HL-60/S4 (cell line): Measurements from ENCODE around the gene TVP23B.
"Not testable (repeated sequence)": the region's sequence is repeated elsewhere in the genome, so short reads cannot be mapped to it uniquely, and the experiment has no call there.

Experiments
- in situ Hi-C: fragments of 300-500 bp; cut with MboI; formaldehyde crosslinking; loops from 2 replicates; pipeline ENCODE4 v1.14.3; 2022; ENCODE audit warnings: low sequenced_read_pairs

The TVP23B gene

DNA sequence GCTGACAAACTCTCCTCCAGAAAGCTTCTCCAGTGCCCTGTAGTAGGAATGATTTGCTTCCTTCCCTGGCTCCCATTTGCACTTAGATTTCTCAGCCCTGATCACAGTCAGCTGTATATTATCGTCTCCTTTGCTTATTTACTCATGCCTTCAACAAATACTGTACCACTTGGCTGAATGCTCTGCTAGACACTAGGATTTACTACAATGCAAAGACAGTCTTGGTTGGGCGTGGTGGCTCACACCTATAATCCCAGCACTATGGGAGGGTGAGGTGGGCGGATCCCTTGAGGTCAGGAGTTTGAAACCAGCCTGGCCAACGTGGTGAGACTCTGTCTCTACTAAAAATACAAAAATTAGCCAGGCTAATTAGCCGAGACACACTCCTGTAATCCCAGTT lies 5.9 kb downstream of the TVP23B start:
- in situ Hi-C loops = not testable (repeated sequence)

DNA sequence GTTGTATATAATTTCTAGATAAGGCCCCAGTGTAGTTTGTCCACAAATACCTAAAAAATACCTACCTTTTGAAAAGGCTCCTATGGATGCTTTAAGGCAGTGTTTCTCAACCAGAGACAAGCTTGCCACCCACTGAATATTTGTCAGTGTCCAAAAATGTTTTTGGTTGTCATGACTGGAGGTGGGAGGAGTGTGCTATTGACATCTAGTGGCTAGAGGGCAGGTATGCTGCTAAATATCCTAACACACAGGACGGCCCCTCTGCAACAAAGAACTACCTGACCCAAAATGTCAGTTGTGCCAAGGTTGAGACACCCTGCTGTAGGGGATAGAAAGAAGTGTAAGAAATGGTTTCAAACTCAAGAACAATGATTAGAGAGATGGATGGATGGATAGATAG lies 10.4 kb downstream of the TVP23B start:
- in situ Hi-C loops = not testable (repeated sequence)

DNA sequence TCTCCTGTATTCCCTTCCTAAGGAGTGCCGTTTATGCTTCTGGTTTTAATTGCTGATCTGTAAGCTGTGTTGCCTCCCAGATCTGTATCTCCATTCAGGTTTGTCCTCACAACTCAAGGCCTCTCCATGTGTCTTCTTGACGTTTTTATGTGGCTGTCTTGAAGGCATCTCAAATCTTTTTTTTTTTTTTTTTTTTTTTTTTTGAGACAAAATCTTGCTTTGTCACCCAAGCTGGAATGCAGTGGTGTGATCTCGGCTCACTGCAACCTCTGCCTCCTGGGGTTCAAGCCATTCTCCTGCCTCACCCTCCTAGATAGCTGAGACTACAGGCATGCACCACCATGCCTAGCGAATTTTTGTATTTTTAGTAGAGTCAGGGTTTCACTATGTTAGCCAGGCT lies 13.9 kb downstream of the TVP23B start:
- in situ Hi-C loops = not testable (repeated sequence)

- in situ Hi-C loops = not testable (repeated sequence)
Observed at GRCh38 chr17:18796887-18797286, 15.9 kb downstream of the TVP23B start.

- in situ Hi-C loops = not testable (repeated sequence)
Observed at GRCh38 chr17:18803458-18804245, 22.7 kb downstream of the TVP23B start.

DNA sequence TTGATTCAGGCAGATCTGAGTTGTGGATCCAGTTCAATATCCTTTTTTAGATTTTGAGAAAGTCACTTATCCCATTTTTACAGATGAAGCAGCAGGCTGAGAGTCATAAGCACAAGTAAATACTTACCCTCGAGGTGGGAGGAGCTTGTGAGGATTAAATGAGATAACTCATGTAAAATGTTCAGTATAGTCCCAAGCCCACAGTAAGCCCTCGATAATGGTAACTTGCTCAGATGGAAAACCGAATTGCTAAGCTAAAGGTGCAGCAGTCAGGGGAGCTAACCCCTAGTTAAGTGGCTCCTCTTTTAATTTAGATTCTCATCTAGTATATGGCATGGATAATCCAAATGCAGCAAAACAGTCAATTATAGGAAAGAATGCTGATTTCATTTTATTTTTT lies 34.9 kb downstream of the TVP23B start:
- in situ Hi-C loops = not testable (repeated sequence)

- in situ Hi-C loops = not testable (repeated sequence)
Observed at GRCh38 chr17:18816489-18817371, 35.7 kb downstream of the TVP23B start.

DNA sequence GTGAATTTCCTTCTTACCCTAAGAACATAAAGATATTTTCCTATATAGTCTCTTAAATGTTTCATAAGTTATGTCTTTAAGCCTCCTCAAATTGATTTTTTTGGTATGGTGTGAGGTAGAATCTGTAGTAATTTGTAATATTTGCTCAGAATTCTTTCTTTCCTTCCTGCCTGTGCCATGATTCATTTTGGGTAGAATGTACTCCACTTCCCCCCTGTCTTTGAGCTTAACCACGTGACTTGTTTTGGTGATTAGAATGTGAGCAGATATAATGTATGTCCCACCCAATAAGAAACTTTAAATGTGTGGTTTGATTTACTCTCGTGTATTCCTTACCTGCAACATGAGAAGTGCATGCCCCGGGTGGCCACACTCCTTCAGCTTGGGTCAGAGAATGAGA lies 40.4 kb downstream of the TVP23B start:
- in situ Hi-C loops = not testable (repeated sequence)

DNA sequence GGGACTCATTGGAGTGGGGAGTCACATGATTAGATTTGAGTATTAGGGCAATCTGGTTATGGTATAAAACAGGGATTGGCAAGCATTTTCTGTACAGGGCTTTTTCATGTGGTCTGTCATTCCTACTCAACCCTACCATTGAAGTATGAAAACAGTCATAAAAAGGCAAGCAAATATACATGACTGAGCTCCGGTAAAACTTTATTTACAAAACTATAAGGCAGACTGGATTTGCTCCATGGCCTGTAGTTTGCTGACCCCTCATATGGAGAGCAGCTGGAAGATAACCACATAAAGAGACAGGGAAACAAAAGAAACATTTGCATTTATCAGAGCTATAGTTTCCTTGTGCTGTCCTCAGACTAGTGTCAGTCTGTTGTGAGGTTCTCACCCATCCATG lies 46.6 kb downstream of the TVP23B start:
- in situ Hi-C loops = not testable (repeated sequence)

GRCh38 chr17:18848501-18848900 lies 67.5 kb downstream of the TVP23B start:
- in situ Hi-C loops = no loop called here

GRCh38 chr17:18850679-18851078 lies 69.7 kb downstream of the TVP23B start:
- in situ Hi-C loops = no loop called here

GRCh38 chr17:18851201-18851600 lies 70.2 kb downstream of the TVP23B start:
- in situ Hi-C loops = no loop called here

- in situ Hi-C loops = no loop called here
Observed at GRCh38 chr17:18854956-18855355, 74.0 kb downstream of the TVP23B start.

DNA sequence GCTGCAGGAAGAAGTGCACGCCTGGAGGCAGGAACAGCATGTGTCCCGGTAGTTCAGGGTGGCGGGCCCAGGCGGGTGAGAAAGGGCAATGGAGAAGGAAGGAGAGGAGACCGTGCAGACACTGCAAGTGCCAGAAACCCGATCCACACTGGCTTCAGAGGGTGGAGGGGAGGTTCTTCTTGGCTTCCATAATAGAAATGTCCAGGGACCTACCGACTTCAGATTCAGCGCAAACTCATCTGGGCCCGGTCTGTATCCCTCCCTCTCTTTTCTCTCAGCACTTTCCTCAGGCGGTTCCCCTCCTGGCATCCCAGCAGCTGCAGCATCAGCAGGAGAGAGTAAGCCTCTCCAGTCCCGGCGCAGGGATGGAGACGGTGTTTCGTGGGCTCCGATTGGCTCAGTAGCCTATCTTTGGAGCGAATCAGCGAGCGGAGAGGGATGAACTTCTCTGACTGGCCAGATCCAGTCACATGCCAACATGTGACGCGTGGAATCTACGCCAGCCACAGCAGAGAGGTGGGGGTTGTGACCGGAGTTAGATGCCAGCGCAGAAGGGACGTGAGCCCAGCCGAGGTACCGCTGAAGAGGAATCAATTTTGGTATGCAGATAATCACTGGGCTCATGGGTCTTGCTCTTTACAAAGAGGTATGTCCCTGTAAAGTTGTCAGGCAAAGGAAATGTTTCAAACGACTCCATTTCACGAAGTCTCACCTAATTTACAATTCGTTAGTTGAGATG lies 75.0 kb downstream of the TVP23B start:
- in situ Hi-C loops = no loop called here
